ENCODE results near the gene NEMP1. TPM values are rescaled to one million over a fixed set of nuclear protein-coding genes. Genes with fewer than 3 reads are reported as not detected.
"Not testable (repeated sequence)": the region's sequence is repeated elsewhere in the genome, so short reads cannot be mapped to it uniquely, and the experiment has no call there.

Gene NEMP1
- total and polyA plus RNA-seq, 3 experiments from 2014 or later, result 3.8 to 50.9 (median 50.5) TPM

GRCh38 chr12:57058454-57058853, 20.1 kb downstream of the NEMP1 start:
- H3K27me3 ChIP-seq (ENCODE audit: insufficient read depth, low read length, poor library complexity, severe bottlenecking), result no peaks in the 10 kb centered on the region
- peaks cover 3 to 9% (median 5%) of the 10 kb centered on the region in 3 donors for H3K4me1 Mint-ChIP-seq
- no peaks in the 10 kb centered on the region for H3K9me3 Mint-ChIP-seq
- no peaks in the 10 kb centered on the region for H3K9me3 ChIP-seq (ENCODE audit: low read length)
- H3K27ac Mint-ChIP-seq, result peak overlapping the region in 1 of 8 donors; percentile 2
- H3K36me3 Mint-ChIP-seq, result peaks cover 4 to 43% (median 15%) of the 10 kb centered on the region in 3 donors
- no peaks in the 10 kb centered on the region for H3K27me3 Mint-ChIP-seq
- peaks cover 31% of the 10 kb centered on the region for H3K36me3 ChIP-seq (ENCODE audit: insufficient read depth, low read length)
- H3K4me3 Mint-ChIP-seq, result no peak overlapping the region
- H3K4me3 ChIP-seq (ENCODE audit: low read length), result no peak overlapping the region
- no peak overlapping the region for H3K27ac ChIP-seq (ENCODE audit: low read depth, low read length)
- H3K4me1 ChIP-seq (ENCODE audit: insufficient read depth, low read length), result peaks cover 11% of the 10 kb centered on the region
- DNase-seq, result no peak
- ChIA-PET CTCF (interaction anchor here (1.1 to 1.2 kb wide), 2 partner anchors 11 to 51 kb away, joined by 4 to 7 read pairs; no protein-coding TSS in a partner anchor), POLR2A (no interaction called here)

GRCh38 chr12:57057067-57057751, 21.4 kb downstream of the NEMP1 start:
- peak overlapping the region in 2 of 8 donors; percentile 42 to 93 for H3K27ac Mint-ChIP-seq
- POLR2A ChIA-PET, result no interaction called here
- H3K4me3 Mint-ChIP-seq, result no peak overlapping the region
- CTCF ChIA-PET, result interaction anchor here (1.0 to 2.2 kb wide), 3 partner anchors 9 to 55 kb away, joined by 3 to 6 read pairs (median 4); no protein-coding TSS in a partner anchor
- DNase-seq, result no peak
- Histone ChIP-seq H3K9me3 (ENCODE audit: low read length) (no peaks in the 10 kb centered on the region), H3K4me3 (ENCODE audit: low read length) (no peak overlapping the region), H3K27me3 (ENCODE audit: insufficient read depth, low read length, poor library complexity, severe bottlenecking) (no peaks in the 10 kb centered on the region), H3K4me1 (ENCODE audit: insufficient read depth, low read length) (peaks cover 5% of the 10 kb centered on the region), H3K36me3 (ENCODE audit: insufficient read depth, low read length) (peaks cover 31% of the 10 kb centered on the region), H3K27ac (ENCODE audit: low read depth, low read length) (no peak overlapping the region)
- peaks cover 0 to 2% (median 0%) of the 10 kb centered on the region in 3 donors for H3K4me1 Mint-ChIP-seq
- peaks cover 4 to 41% (median 15%) of the 10 kb centered on the region in 3 donors for H3K36me3 Mint-ChIP-seq
- no peaks in the 10 kb centered on the region for H3K27me3 Mint-ChIP-seq
- no peaks in the 10 kb centered on the region for H3K9me3 Mint-ChIP-seq

- Mint-ChIP-seq H3K36me3 (peaks cover 4 to 39% (median 15%) of the 10 kb centered on the region in 3 donors), H3K27ac (peak overlapping the region in 1 of 8 donors; percentile 17), H3K9me3 (no peaks in the 10 kb centered on the region), H3K27me3 (no peaks in the 10 kb centered on the region), H3K4me3 (no peak overlapping the region), H3K4me1 (peaks cover 0 to 2% (median under 1%) of the 10 kb centered on the region in 3 donors)
- H3K27me3 ChIP-seq (ENCODE audit: insufficient read depth, low read length, poor library complexity, severe bottlenecking), result no peaks in the 10 kb centered on the region
- peaks cover 31% of the 10 kb centered on the region for H3K36me3 ChIP-seq (ENCODE audit: insufficient read depth, low read length)
- ChIA-PET POLR2A (no interaction called here), CTCF (interaction anchor here (1.3 to 2.2 kb wide), 2 partner anchors 8 to 14 kb away, joined by 4 to 6 read pairs; no protein-coding TSS in a partner anchor)
- no peak overlapping the region for H3K27ac ChIP-seq (ENCODE audit: low read depth, low read length)
- no peak for DNase-seq
- H3K4me1 ChIP-seq (ENCODE audit: insufficient read depth, low read length), result peaks cover 4% of the 10 kb centered on the region
- no peak overlapping the region for H3K4me3 ChIP-seq (ENCODE audit: low read length)
- no peaks in the 10 kb centered on the region for H3K9me3 ChIP-seq (ENCODE audit: low read length)
Measured at GRCh38 chr12:57055824-57056223, 22.8 kb downstream of the NEMP1 start.

GRCh38 chr12:57053901-57054300, 24.7 kb downstream of the NEMP1 start:
- H3K9me3 Mint-ChIP-seq; H3K4me3 Mint-ChIP-seq; H3K9me3 ChIP-seq (ENCODE audit: low read length); CTCF ChIA-PET; H3K4me3 ChIP-seq (ENCODE audit: low read length); DNase-seq; POLR2A ChIA-PET; H3K27ac ChIP-seq (ENCODE audit: low read depth, low read length); H3K27me3 ChIP-seq (ENCODE audit: insufficient read depth, low read length, poor library complexity, severe bottlenecking); H3K4me1 Mint-ChIP-seq; H3K4me1 ChIP-seq (ENCODE audit: insufficient read depth, low read length); H3K27me3 Mint-ChIP-seq: not testable (repeated sequence)
- Mint-ChIP-seq H3K27ac (peak overlapping the region in 3 of 8 donors; percentile 36 to 52 (median 38)), H3K36me3 (peaks cover 4 to 22% (median 10%) of the 10 kb centered on the region in 3 donors)
- peaks cover 13% of the 10 kb centered on the region for H3K36me3 ChIP-seq (ENCODE audit: insufficient read depth, low read length)

GRCh38 chr12:57053146-57053545, 25.4 kb downstream of the NEMP1 start:
- H3K9me3 Mint-ChIP-seq; H3K27me3 ChIP-seq (ENCODE audit: insufficient read depth, low read length, poor library complexity, severe bottlenecking); H3K9me3 ChIP-seq (ENCODE audit: low read length); DNase-seq; H3K4me1 ChIP-seq (ENCODE audit: insufficient read depth, low read length); POLR2A ChIA-PET; H3K4me3 ChIP-seq (ENCODE audit: low read length); H3K4me1 Mint-ChIP-seq; H3K27me3 Mint-ChIP-seq; CTCF ChIA-PET; H3K36me3 ChIP-seq (ENCODE audit: insufficient read depth, low read length); H3K27ac ChIP-seq (ENCODE audit: low read depth, low read length); H3K27ac Mint-ChIP-seq; H3K4me3 Mint-ChIP-seq: not testable (repeated sequence)
- peaks cover 4 to 15% (median 6%) of the 10 kb centered on the region in 3 donors for H3K36me3 Mint-ChIP-seq

- Mint-ChIP-seq H3K27me3 (peaks cover 0 to 3% of the 10 kb centered on the region in 2 donors), H3K36me3 (peaks cover 0 to 4% (median 0%) of the 10 kb centered on the region in 3 donors), H3K9me3 (no peaks in the 10 kb centered on the region), H3K4me1 (peaks cover 21 to 26% (median 26%) of the 10 kb centered on the region in 3 donors), H3K27ac (peak overlapping the region in 2 of 8 donors; percentile 3 to 65), H3K4me3 (no peak overlapping the region)
- peaks cover 20% of the 10 kb centered on the region for H3K4me1 ChIP-seq (ENCODE audit: insufficient read depth, low read length)
- no peaks in the 10 kb centered on the region for H3K27me3 ChIP-seq (ENCODE audit: insufficient read depth, low read length, poor library complexity, severe bottlenecking)
- no peak overlapping the region for H3K27ac ChIP-seq (ENCODE audit: low read depth, low read length)
- no peaks in the 10 kb centered on the region for H3K9me3 ChIP-seq (ENCODE audit: low read length)
- no peak overlapping the region for H3K4me3 ChIP-seq (ENCODE audit: low read length)
- ChIA-PET CTCF (interaction anchor here (1.3 to 1.4 kb wide), 2 partner anchors 18 to 67 kb away, joined by 3 read pairs; no protein-coding TSS in a partner anchor), POLR2A (no interaction called here)
- DNase-seq, result no peak
- no peaks in the 10 kb centered on the region for H3K36me3 ChIP-seq (ENCODE audit: insufficient read depth, low read length)
Measured at GRCh38 chr12:57051011-57051410, 27.6 kb downstream of the NEMP1 start.

GRCh38 chr12:57049890-57050289, 28.7 kb downstream of the NEMP1 start, which contains the start of gene MYO1A:
TSS of gene MYO1A (minus strand) at chr12:57050129. CDS start at chr12:57048323, 1,806 bp downstream.
- H3K4me1 ChIP-seq (ENCODE audit: insufficient read depth, low read length), result peaks cover 20% of the 10 kb centered on the region
- POLR2A ChIA-PET, result no interaction called here
- H3K9me3 ChIP-seq (ENCODE audit: low read length), result no peaks in the 10 kb centered on the region
- H3K4me3 Mint-ChIP-seq, result no peak within 1 kb of the TSS
- no peaks in the 10 kb centered on the region for H3K9me3 Mint-ChIP-seq
- CTCF ChIA-PET, result interaction anchor here (1.0 to 1.3 kb wide), 2 partner anchors 22 to 68 kb away, joined by 3 read pairs; no protein-coding TSS in a partner anchor
- DNase-seq, result no peak
- H3K36me3 ChIP-seq (ENCODE audit: insufficient read depth, low read length), result no peaks in the 10 kb centered on the region
- peaks cover 3 to 5% of the 10 kb centered on the region in 2 donors for H3K27me3 Mint-ChIP-seq
- peaks cover 24 to 29% (median 28%) of the 10 kb centered on the region in 3 donors for H3K4me1 Mint-ChIP-seq
- H3K27ac ChIP-seq (ENCODE audit: low read depth, low read length), result no peak within 1 kb of the TSS
- H3K27me3 ChIP-seq (ENCODE audit: insufficient read depth, low read length, poor library complexity, severe bottlenecking), result no peaks in the 10 kb centered on the region
- no peak within 1 kb of the TSS for H3K4me3 ChIP-seq (ENCODE audit: low read length)
- peaks cover 0 to 4% (median 0%) of the 10 kb centered on the region in 3 donors for H3K36me3 Mint-ChIP-seq
- peak within 1 kb of the TSS in 4 of 8 donors; percentile 11 to 65 (median 50) for H3K27ac Mint-ChIP-seq

- no peak overlapping the region for H3K4me3 ChIP-seq (ENCODE audit: low read length)
- no peaks in the 10 kb centered on the region for H3K36me3 ChIP-seq (ENCODE audit: insufficient read depth, low read length)
- peaks cover 24 to 29% (median 28%) of the 10 kb centered on the region in 3 donors for H3K4me1 Mint-ChIP-seq
- H3K4me1 ChIP-seq (ENCODE audit: insufficient read depth, low read length), result peaks cover 20% of the 10 kb centered on the region
- POLR2A ChIA-PET, result no interaction called here
- H3K9me3 Mint-ChIP-seq, result no peaks in the 10 kb centered on the region
- CTCF ChIA-PET, result no interaction called here
- peaks cover 3 to 5% of the 10 kb centered on the region in 2 donors for H3K27me3 Mint-ChIP-seq
- no peaks in the 10 kb centered on the region for H3K9me3 ChIP-seq (ENCODE audit: low read length)
- no peak overlapping the region for H3K27ac ChIP-seq (ENCODE audit: low read depth, low read length)
- DNase-seq, result no peak
- peak overlapping the region in 2 of 8 donors; percentile 11 to 48 for H3K27ac Mint-ChIP-seq
- no peak overlapping the region for H3K4me3 Mint-ChIP-seq
- peaks cover 0 to 3% (median 0%) of the 10 kb centered on the region in 3 donors for H3K36me3 Mint-ChIP-seq
- no peaks in the 10 kb centered on the region for H3K27me3 ChIP-seq (ENCODE audit: insufficient read depth, low read length, poor library complexity, severe bottlenecking)
Measured at GRCh38 chr12:57049119-57049446, 29.5 kb downstream of the NEMP1 start.
